Stimulated activated CD8-positive, alpha-beta memory T cell treated with anti-CD3 and anti-CD28 coated beads, Interleukin-4, amount 100 ng/mL, for 24 hours (primary cell): ENCODE data around the gene MCCC1.
"Not testable (repeated sequence)": the region's sequence is repeated elsewhere in the genome, so short reads cannot be mapped to it uniquely, and the experiment has no call there.

ENCODE experiments used
- DNase-seq: peaks from one replicate; pipeline ENCODE4 v3.0.0-alpha.2; 2020; ENCODE audit warnings: low read depth

MCCC1 gene

GRCh38 chr3:183099026-183099837, at the start of gene MCCC1:
MCCC1 (minus strand) TSS chr3:183099496; CDS start chr3:183099440, 56 bp downstream.
- peak; percentile 97 for DNase-seq

GRCh38 chr3:183148056-183148455, 48.8 kb upstream of the MCCC1 start:
- DNase-seq, result no peak

GRCh38 chr3:183144363-183144762, 45.1 kb upstream of the MCCC1 start:
- DNase-seq, result no peak

GRCh38 chr3:183142199-183142598, 42.9 kb upstream of the MCCC1 start:
- DNase-seq, result no peak

- DNase-seq, result no peak
Measured at GRCh38 chr3:183134844-183135243, 35.5 kb upstream of the MCCC1 start.

- no peak for DNase-seq
Measured at GRCh38 chr3:183132409-183132808, 33.1 kb upstream of the MCCC1 start.

- no peak for DNase-seq
Measured at GRCh38 chr3:183131735-183132134, 32.4 kb upstream of the MCCC1 start.

GRCh38 chr3:183131186-183131725, 32.0 kb upstream of the MCCC1 start:
- DNase-seq, result no peak

- DNase-seq, result no peak
Measured at GRCh38 chr3:183129243-183129642, 29.9 kb upstream of the MCCC1 start.

GRCh38 chr3:183128709-183129108, 29.4 kb upstream of the MCCC1 start:
- no peak for DNase-seq

- no peak for DNase-seq
Measured at GRCh38 chr3:183123891-183124290, 24.6 kb upstream of the MCCC1 start.

GRCh38 chr3:183122257-183122932, 23.1 kb upstream of the MCCC1 start:
- no peak for DNase-seq

GRCh38 chr3:183120538-183121215, 21.4 kb upstream of the MCCC1 start:
- no peak for DNase-seq

GRCh38 chr3:183117056-183117455, 17.8 kb upstream of the MCCC1 start:
- DNase-seq, result no peak

GRCh38 chr3:183116025-183116614, 16.8 kb upstream of the MCCC1 start:
- DNase-seq, result peak; percentile 48

GRCh38 chr3:183114384-183115178, 15.3 kb upstream of the MCCC1 start:
- no peak for DNase-seq

- DNase-seq, result not testable (repeated sequence)
Measured at GRCh38 chr3:183109847-183110246, 10.6 kb upstream of the MCCC1 start.

GRCh38 chr3:183108470-183108869, 9.2 kb upstream of the MCCC1 start:
- no peak for DNase-seq

- no peak for DNase-seq
Measured at GRCh38 chr3:183108001-183108449, 8.7 kb upstream of the MCCC1 start.

- DNase-seq, result not testable (repeated sequence)
Measured at GRCh38 chr3:183107372-183107771, 8.1 kb upstream of the MCCC1 start.

- no peak for DNase-seq
Measured at GRCh38 chr3:183106635-183107034, 7.3 kb upstream of the MCCC1 start.
